SKM-1 treated with dmso at 0.1 percent for 144 hours (cell line): ENCODE results near the gene PCSK5.

Experiments
- DNase-seq: peaks from one replicate; lab custom pipeline; 2025; ENCODE audit not compliant: unreplicated experiment; lab: John Stamatoyannopoulos, UW

Gene PCSK5

DNA sequence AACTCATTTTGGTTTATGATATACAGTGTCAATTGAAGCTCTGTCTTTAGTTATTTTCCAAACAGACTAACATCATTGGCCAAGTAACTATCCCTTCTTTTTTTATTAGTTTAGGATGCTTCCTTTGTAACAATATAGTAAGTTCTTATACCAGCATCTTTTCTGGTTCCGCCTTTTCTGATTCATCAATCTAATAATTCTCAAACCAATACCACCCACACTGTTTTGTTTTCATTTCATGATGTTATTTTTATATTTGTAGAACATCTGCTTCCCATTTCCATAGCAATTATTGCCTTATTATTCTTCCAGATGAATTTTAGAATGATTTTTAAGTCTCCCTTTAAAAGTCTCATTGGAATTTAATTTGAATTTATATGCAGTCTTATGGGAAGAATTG lies 285.7 kb downstream of the PCSK5 start:
- no peak for DNase-seq

DNA sequence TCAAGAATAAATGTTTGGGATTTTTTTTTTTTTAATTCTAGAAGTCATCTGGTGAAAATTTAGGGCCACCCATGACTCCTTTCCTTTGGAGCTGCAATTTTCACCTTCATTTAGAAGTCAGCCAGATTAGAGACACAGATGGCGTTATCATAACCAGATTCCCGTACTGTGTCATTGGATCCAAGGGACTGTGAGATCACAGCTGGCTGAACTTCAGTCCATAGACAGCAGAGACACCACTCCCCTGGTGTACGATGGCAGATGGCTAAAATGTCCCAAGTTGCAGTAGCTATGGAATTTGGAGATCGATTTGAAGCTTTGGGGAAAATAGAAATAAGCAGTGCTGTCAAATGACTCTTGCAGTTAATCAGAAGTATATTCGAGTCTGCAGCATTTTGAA lies 287.5 kb downstream of the PCSK5 start:
- DNase-seq, result no peak

DNA sequence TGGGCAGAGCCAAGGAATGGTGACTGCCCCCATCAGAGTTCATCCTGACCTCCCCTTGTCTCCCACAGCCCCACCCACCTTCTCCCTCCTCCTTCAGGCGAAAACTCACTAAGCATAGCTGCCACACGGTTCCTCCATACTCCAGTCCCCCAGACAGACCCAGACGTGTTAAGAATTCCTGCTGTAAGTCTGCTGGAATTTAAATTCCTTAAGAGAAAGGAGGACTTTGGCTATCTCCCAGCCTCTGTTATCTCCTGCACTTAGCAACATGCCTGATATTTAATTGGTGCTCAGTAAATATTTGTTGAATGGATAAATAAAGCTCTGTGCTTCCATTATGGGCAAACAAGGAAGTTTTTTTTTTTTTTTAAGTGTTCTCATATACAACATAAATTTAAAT lies 290.1 kb downstream of the PCSK5 start:
- DNase-seq, result no peak

DNA sequence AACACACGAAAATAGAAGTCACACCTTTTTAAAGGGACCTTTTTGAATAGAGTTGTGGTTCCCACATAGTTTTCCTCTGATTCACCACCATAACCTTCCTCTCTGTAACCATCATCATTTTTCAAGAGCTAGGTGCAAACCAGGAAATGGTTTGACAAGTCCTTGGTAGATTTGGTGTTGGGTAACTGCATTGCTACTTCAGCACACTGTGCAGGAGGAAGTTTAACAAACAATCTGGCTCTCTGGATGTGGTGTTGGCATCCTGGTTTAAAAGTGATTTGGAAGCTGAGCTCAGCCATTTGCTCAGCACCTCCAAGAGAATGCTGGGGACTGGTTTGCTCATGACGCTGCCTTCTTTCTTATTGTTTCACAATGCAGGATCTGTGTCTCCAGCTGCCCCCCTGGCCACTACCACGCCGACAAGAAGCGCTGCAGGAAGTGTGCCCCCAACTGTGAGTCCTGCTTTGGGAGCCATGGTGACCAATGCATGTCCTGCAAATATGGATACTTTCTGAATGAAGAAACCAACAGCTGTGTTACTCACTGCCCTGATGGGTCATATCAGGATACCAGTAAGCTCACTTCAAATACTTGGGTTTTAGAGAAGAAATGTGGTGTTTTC lies 290.7 kb downstream of the PCSK5 start:
- DNase-seq, result peak; percentile 36

DNA sequence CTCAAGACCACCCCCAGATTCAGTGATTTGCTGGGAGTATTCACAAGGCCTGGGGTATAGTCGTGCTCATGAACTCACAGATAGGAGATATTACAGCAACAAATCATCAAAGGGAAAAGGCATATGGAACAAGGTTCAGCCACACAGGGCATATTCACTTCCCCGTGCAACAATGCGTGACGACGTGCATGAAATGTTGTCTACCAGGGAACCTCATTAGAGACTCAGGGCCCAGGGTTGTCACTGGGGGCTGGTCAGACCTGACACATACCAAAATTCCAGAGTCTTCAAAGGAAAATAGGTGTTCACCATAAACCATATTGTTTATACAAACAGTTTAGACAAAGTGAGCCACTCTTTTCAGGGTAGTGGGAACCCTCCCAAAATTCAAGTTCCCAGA lies 291.3 kb downstream of the PCSK5 start:
- DNase-seq, result no peak

DNA sequence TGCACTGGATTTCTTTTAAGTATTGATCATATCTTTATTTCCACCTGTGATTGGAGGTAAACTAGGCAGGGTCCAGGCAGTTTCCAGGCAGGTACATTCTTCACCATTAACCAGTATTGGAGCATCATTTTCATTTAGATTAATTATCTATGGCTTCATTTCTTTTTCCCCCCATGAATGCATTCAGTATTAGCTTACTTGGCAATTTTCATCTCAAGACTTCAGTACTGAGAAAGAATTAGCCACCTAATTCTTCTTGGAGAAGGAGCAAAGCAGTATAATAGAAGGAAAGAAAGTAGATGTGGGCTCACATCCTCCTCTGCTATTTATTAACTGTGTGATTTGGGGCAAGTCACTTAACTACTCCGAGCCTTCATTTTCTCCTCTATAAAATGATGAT lies 295.0 kb downstream of the PCSK5 start:
- DNase-seq, result no peak

DNA sequence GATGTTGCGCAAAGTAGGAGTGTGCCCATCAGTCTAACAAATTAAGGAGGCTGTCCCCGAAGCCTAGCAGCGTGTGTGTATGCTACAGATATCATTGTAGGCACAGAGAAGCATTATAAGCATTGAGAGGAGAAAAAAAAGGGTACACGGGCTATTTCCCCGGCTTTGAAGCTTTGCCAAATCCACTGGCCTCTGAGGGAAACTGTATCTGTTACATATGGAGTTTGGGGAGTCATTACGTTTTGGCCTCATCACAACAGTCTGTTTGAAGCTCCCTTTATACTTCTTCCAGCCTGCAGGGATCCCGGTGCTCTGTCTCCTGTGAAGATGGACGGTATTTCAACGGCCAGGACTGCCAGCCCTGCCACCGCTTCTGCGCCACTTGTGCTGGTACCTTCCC lies 297.8 kb downstream of the PCSK5 start:
- no peak for DNase-seq

DNA sequence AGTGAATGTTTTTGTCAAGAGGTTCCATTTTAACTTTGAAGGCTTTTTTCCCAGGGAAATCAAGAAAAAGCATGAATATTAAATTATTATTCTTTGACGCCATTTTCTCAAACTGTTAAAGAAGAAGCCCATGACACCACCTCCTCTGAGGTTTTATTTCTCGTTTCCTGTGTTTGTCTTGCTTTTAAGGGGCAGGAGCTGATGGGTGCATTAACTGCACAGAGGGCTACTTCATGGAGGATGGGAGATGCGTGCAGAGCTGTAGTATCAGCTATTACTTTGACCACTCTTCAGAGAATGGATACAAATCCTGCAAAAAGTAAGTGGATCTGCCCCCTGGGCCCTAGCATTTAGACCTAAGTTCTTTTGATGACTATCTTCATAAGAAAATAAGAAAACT lies 298.4 kb downstream of the PCSK5 start:
- no peak for DNase-seq

DNA sequence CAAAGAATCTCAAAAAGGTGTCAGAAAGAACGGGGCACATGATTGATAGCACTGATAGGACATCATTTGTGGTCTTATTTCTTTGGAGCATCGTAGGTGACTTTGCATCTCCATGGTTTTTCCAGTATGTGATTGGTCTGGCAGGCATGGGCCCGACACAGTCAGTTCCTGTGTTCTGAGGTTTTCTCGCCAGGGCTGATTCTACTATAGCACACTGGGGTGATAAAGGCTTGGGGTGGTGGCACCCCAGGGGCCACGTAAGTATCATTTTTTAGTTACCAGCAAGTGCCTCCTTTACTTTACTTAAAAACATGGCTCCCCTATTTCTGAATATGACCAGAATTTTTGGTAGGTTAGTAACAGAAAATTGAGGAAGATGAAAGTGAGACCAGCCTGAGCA lies 301.0 kb downstream of the PCSK5 start:
- no peak for DNase-seq

DNA sequence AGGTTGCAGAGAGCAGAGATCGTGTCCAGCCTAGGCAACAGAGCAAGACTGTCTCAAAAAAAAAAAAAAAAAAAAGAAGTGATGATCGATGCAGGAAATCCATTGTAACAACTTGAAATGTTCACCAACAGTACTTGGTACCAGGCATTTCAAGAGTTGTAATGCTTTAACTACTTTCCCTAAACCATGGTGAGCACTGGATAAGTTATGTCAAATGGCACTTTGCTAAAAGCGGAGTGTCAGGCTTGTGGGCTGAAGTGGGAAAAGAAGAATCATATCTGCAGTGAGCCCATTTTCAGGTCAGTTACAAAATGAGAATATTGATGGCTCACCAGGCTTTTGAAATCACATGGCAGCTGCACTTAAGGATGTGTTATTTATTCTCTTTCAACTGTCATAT lies 301.5 kb downstream of the PCSK5 start:
- no peak for DNase-seq

DNA sequence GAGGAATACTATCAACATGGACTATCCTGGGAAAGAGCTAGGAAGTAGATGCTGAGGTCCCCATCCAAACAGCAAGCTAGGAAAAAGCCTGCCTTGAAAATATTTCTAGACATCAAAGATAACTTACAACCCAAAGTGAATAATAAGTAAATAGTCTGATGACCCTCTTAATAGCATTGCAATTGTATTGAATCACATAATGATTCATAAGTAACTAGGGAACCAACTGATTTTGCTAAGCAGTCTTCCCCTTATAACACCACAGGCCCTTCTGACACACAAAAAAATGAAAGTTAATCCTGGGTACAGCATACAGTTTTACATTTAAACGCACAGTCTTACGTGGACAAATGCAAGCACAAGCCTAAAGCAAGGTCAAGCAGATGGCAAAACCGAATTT lies 304.4 kb downstream of the PCSK5 start:
- DNase-seq, result no peak

DNA sequence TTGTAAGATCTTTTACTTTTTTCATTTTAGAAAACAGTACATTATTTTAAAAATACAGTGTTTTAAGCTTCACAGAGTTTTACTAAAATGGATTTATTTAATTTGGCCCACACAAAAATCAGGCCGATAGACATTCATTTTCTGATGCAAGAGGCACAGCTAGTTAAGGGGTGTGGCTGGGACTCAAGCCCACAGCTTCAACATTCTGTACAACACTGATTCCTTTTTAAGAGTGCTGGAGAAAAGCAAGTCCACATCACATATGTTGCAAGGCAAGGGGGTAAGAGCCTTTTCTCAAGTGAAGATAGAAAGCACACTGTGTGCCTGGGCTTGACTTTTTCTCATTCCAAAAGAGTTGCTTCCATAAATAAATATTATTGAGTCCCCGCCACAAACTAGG lies 307.9 kb downstream of the PCSK5 start:
- DNase-seq, result no peak

DNA sequence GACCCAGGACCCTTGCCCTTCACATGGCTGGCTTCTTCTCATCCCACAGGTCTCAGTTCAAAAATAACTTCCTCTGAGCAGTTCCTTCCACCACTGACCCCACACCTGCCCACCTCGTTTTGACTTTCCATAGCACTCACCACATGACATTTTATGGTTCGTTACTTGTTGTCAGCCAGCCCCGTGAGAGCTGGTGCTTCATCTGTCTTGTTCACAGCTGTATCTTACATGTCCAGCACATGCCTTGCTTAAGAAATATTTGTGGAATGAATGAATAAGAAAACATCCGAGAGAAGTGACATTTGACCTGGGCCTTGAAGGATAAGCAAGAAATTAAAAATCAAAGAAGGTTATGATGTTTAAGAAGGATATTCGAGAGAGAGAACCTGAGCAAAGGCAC lies 309.8 kb downstream of the PCSK5 start:
- no peak for DNase-seq

DNA sequence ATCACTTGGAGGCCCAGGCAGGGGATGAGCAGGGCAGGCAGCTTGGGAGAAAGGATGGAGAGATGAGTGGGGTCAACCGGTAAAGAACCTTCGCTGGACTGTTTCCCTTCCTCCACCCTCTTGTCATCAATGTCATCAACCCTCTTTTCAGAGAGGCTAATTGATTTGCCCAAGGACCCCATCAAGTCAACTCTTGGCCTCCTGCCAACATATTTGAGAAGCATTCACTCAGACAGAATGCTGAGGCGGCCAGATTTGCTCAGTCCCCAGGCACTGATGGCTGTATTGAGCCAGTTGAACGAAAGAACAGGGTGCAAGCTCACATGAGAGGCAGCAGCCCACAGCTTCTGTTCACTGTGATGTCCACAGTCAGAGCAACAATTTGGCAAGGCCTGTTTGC lies 310.3 kb downstream of the PCSK5 start:
- no peak for DNase-seq

DNA sequence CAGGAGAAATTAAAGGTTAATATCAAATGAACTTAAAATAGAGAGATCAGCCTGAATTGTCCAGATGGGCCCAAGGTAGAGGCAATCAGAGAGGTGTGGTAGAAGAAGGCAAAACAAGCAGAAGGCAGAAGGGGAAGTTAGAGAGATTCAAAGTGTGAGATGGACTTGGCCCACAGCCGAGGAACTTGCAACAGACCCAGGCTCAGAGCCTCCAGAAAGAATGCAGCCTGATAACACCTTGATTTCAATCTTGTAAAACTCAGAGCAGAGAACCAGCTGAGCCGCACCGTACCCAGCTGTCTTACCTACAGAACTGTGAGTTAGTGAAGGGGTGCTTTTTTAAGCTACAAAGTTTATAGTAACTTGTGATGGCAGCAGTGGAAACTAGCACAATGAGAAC lies 312.9 kb downstream of the PCSK5 start:
- peak; percentile 2 for DNase-seq

DNA sequence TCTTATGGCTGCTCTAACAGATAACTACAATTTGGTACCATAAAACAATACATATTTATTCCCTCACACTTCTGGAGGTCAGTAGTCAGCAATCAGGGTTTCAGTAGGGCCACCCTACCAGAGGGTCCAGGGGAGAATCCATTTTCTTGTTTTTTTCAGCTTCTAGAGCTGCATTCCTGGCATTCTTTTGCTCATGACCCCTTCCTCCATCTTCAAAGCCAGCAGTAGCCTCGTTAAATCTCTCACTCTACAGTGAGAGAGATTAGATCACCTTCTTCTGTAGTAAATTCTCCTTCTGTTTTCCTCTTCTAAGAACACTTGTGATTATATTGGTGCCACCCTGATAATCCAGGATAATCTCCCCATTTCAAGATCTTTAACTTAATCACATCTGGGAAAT lies 316.3 kb downstream of the PCSK5 start:
- no peak for DNase-seq

DNA sequence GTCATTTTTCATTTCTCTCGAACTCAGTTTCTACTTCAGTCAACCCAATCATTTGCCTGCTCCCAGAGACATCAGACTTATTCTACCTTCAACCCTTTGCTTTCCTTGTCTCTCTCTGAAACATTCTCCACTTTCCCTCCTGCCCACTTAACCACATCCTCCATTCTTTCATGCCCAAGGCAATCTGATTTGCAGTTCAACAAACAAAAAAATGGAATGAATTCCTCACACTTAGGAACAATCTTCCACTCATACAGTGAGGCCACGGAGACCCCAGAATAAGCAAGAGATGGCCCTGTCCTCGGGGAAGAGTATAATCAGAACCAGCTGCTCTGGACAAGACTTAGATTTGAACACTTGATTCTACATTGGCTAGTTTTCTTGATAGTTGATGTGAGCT lies 323.3 kb downstream of the PCSK5 start:
- no peak for DNase-seq

DNA sequence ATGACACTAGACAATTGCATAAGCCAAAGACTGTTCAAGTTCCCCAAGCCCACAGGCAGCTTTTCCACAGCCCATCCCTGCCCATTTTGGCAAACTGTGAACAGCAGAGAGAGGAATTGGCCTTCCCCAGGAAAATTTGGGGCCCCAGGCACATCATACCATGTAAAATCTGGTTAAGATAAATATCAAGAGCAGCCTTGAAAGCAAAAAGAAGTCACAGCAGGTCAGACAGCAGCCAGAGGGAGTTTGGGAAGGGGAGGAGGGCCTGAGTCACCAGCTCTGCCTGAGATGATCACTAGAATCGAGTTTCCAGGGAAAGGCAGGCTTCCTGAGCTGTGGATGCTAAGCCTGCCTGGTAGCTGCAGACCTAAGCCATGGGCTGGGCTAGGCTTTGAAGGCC lies 324.6 kb downstream of the PCSK5 start:
- no peak for DNase-seq

DNA sequence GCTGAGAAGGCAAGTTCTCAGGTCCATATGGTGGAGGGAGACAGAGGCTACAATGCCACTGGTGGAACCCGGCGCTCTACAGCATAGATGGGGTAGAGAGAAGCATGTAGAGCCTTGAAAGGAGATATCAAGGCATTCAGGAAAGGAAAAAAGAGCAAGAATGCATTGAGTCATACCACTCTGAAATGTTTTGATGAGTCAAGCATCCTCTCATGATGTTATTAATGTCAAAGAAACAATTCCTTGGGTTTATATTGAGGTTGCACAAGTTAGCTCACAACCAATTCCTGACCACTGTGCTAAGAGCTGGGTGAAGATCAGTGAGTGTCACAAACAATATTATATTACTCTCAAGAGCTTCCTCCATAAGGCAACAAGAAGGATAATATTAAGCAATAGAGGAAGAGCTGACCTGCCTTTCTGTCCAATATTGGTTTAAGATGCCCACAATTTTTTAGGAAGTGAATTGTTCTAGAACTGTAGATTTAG lies 325.7 kb downstream of the PCSK5 start:
- DNase-seq, result no peak

DNA sequence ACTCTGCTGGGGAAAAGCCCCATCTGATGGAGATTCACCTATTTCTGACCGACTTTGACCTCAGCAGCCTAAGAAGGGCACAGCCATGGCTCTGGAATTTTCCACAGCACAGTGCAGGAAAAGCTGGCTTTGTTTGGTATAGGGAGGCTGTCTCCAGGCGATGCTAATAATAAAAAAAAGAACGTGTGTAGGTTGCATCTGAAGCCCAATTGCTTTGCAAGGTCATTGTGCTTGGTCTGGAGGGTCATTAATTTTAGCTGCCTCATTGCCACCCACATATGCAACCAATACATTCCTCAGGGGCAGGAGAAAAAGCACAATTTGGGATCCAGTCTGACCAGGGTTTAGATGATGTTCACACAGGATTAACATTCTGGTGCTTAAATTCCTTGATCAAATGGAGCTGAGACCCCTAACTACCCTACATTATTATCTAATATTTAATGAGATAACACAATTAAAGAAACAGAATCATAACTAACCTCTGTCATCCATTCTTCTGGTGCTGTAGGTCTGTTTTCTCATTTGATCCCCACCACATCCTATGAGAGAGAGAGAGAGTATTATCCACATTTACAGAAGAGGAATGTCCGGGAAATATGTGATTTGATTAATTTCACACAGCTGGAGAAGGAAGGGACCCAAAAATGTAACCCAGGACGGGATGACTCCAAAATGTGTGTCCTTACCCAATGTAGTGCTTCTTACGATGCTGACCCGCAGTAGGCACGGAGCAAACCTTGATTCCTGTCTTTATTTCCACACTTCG lies 327.8 kb downstream of the PCSK5 start:
- no peak for DNase-seq

DNA sequence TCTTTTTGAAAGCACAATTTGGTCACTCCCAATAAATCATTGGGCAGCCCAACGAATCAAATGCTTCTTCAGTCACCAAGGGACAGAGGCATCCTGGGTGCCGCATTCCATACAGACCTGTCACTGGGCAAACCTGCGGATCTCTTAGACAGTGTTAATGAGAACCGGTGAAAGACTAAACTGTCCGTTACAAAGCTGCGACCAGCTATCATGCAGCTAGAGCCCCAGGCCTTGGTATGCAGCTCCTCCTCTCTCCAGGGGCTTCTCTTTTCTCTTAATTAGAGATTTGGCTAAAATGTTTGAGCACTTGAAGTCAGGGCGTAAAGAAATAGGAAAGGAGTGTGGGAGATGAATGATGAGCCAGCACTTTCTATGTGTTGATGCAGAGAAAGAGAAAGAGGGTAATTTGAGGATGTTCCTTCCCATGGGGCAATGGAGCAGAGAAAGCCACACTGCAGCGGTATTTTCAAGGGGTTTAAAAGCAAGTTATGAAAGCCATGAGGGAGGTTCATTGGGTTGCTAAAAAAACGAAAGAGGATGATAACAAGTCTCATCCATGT lies 328.5 kb downstream of the PCSK5 start:
- no peak for DNase-seq

DNA sequence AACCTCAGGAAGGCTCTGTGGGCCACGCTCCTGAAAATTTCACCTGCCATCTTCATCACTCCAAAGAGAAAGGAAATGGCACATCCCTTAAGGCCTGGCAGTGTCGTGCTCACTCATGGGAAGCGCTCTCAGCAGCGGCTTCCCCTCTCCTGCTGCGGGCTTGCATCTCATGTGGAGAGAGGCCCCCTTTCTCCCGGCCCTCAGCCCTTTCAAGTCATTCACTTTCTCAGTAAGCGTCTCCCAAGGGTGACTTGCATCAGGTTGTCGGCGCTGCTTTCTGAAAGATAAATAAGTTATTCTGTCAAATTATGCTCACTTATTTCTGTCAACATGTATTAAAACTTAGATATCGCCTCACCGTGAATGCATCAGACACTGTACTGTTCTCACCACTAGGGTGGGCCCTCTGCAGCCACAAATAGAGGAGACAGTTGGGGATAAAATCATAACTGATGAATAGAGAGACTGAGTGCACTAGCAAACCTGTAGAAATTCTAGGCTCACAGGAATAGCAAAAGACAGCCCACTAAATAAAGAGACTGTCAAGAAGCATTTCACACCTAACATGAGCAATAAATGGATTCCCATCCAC lies 329.2 kb downstream of the PCSK5 start:
- no peak for DNase-seq
